BE2C (cell line): Measurements from ENCODE around the gene KPNA4.

ENCODE experiments used
- DNase-seq: peaks from one replicate; pipeline ENCODE4 v3.0.0-alpha.2; 2020
- H3K27me3 ChIP-seq: fragments of 250-450 bp; sonication (Bioruptor Pico); 2 replicates; pipeline ENCODE4 v1.5.1; 2020; ENCODE audit warnings: mild to moderate bottlenecking
- H3K36me3 ChIP-seq: fragments of 250-450 bp; sonication (Bioruptor Pico); 2 replicates; pipeline ENCODE4 v1.5.1; 2020; ENCODE audit warnings: mild to moderate bottlenecking
- H3K4me1 ChIP-seq: fragments of 250-450 bp; sonication (Bioruptor Pico); 2 replicates; pipeline ENCODE4 v1.5.1; 2020
- H3K4me3 ChIP-seq: 2 replicates; pipeline ENCODE4 v1.5.1; 2011; ENCODE audit warnings: low read depth, low read length
- H3K9me3 ChIP-seq: fragments of 250-450 bp; sonication (Bioruptor Pico); 2 replicates; pipeline ENCODE4 v1.5.1; 2020
- CTCF ChIP-seq: IDR thresholded peaks from 2 replicates; pipeline ENCODE4 v1.5.1; 2012; ENCODE audit warnings: mild to moderate bottlenecking, low read depth, low read length

KPNA4 gene

GRCh38 chr3:160568989-160569388 lies 3.6 kb upstream of the KPNA4 start:
- TF ChIP-seq CTCF, result no peak
- H3K36me3 ChIP-seq, result no peaks in the 10 kb centered on the region; the same call in 1 of the 2 replicates
- H3K9me3 ChIP-seq, result no peaks in the 10 kb centered on the region
- H3K4me1 ChIP-seq, result peaks cover 3% of the 10 kb centered on the region; the same call in 1 of the 2 replicates
- H3K27me3 ChIP-seq, result no peaks in the 10 kb centered on the region
- no peak overlapping the region for H3K4me3 ChIP-seq
- no peak for DNase-seq

- Histone ChIP-seq H3K4me3 (no peak overlapping the region), H3K27me3 (no peaks in the 10 kb centered on the region), H3K4me1 (peaks cover 3% of the 10 kb centered on the region; the same call in 1 of the 2 replicates), H3K36me3 (no peaks in the 10 kb centered on the region; the same call in 1 of the 2 replicates), H3K9me3 (no peaks in the 10 kb centered on the region)
- TF ChIP-seq CTCF, result no peak
- no peak for DNase-seq
Measured at GRCh38 chr3:160567774-160568173, 2.4 kb upstream of the KPNA4 start.

- no peak for DNase-seq
- H3K27me3 ChIP-seq, result no peaks in the 10 kb centered on the region
- peaks cover 3% of the 10 kb centered on the region; the same call in 1 of the 2 replicates for H3K4me1 ChIP-seq
- TF ChIP-seq CTCF, result no peak
- H3K36me3 ChIP-seq, result no peaks in the 10 kb centered on the region; the same call in 1 of the 2 replicates
- peak overlapping the region; percentile 85 for H3K4me3 ChIP-seq
- no peaks in the 10 kb centered on the region for H3K9me3 ChIP-seq
Measured at GRCh38 chr3:160566499-160566898, 1.1 kb upstream of the KPNA4 start.

GRCh38 chr3:160564949-160565441 lies 376 bp downstream of the KPNA4 start:
- Histone ChIP-seq H3K4me3 (peak overlapping the region; percentile 85), H3K9me3 (no peaks in the 10 kb centered on the region), H3K4me1 (peaks cover 3% of the 10 kb centered on the region; the same call in 1 of the 2 replicates), H3K27me3 (no peaks in the 10 kb centered on the region), H3K36me3 (no peaks in the 10 kb centered on the region; the same call in 1 of the 2 replicates)
- TF ChIP-seq CTCF, result no peak
- peak; percentile 69 for DNase-seq

GRCh38 chr3:160564258-160564911 lies 986 bp downstream of the KPNA4 start:
- DNase-seq, result peak; percentile 40
- Histone ChIP-seq H3K9me3 (no peaks in the 10 kb centered on the region), H3K4me3 (peak overlapping the region; percentile 85), H3K4me1 (peaks cover 3% of the 10 kb centered on the region; the same call in 1 of the 2 replicates), H3K36me3 (no peaks in the 10 kb centered on the region; the same call in 1 of the 2 replicates), H3K27me3 (no peaks in the 10 kb centered on the region)
- TF ChIP-seq CTCF, result no peak; the same call in 1 of the 2 replicates

GRCh38 chr3:160562952-160563351 lies 2.4 kb downstream of the KPNA4 start:
- Histone ChIP-seq H3K9me3 (no peaks in the 10 kb centered on the region), H3K36me3 (no peaks in the 10 kb centered on the region; the same call in 1 of the 2 replicates), H3K27me3 (no peaks in the 10 kb centered on the region), H3K4me3 (no peak overlapping the region), H3K4me1 (peaks cover 3% of the 10 kb centered on the region; the same call in 1 of the 2 replicates)
- no peak for DNase-seq
- no peak for TF ChIP-seq CTCF
